ENCODE data around the gene SLC9A2. TPM values are rescaled to one million over a fixed set of nuclear protein-coding genes. Genes with fewer than 3 reads are reported as not detected.

The SLC9A2 gene
- total RNA-seq, 1 experiment from 2014 or later: 0.09 TPM

- CTCF ChIA-PET: interaction anchor here (0.6 to 2.6 kb wide), 3 partner anchors 59 to 1724 kb away, joined by 3 to 9 read pairs (median 3); partner anchors contain the start of gene SLC9A4
- BruUV-seq (replicated peaks): no TSS peak
- Mint-ChIP-seq H3K27me3 (ENCODE audit: insufficient read depth, unreplicated experiment) (no peaks in the 10 kb centered on the region), H3K4me1 (ENCODE audit: insufficient read depth, unreplicated experiment) (peaks cover 8% of the 10 kb centered on the region), H3K9me3 (ENCODE audit: unreplicated experiment) (peaks cover 10% of the 10 kb centered on the region), H3K27ac (ENCODE audit: low read depth, unreplicated experiment) (no peak overlapping the region), H3K4me3 (ENCODE audit: unreplicated experiment) (no peak overlapping the region), H3K36me3 (ENCODE audit: insufficient read depth, unreplicated experiment) (no peaks in the 10 kb centered on the region)
- TF ChIP-seq, protein P1, sequence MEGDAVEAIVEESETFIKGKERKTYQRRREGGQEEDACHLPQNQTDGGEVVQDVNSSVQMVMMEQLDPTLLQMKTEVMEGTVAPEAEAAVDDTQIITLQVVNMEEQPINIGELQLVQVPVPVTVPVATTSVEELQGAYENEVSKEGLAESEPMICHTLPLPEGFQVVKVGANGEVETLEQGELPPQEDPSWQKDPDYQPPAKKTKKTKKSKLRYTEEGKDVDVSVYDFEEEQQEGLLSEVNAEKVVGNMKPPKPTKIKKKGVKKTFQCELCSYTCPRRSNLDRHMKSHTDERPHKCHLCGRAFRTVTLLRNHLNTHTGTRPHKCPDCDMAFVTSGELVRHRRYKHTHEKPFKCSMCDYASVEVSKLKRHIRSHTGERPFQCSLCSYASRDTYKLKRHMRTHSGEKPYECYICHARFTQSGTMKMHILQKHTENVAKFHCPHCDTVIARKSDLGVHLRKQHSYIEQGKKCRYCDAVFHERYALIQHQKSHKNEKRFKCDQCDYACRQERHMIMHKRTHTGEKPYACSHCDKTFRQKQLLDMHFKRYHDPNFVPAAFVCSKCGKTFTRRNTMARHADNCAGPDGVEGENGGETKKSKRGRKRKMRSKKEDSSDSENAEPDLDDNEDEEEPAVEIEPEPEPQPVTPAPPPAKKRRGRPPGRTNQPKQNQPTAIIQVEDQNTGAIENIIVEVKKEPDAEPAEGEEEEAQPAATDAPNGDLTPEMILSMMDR (IDR thresholded peaks at IDR 0.05; ENCODE audit: unreplicated experiment): no peak
- POLR2A ChIA-PET: interaction anchor here (0.7 kb wide), 1 partner anchor 66 kb away, joined by 3 read pairs; no protein-coding TSS in a partner anchor
- no peak for DNase-seq (ENCODE audit: unreplicated experiment)
- intact Hi-C loops (cut with micrococcal nuclease): no loop called here
Observed at GRCh38 chr2:102674836-102675235, 55.5 kb downstream of the SLC9A2 start.

DNA sequence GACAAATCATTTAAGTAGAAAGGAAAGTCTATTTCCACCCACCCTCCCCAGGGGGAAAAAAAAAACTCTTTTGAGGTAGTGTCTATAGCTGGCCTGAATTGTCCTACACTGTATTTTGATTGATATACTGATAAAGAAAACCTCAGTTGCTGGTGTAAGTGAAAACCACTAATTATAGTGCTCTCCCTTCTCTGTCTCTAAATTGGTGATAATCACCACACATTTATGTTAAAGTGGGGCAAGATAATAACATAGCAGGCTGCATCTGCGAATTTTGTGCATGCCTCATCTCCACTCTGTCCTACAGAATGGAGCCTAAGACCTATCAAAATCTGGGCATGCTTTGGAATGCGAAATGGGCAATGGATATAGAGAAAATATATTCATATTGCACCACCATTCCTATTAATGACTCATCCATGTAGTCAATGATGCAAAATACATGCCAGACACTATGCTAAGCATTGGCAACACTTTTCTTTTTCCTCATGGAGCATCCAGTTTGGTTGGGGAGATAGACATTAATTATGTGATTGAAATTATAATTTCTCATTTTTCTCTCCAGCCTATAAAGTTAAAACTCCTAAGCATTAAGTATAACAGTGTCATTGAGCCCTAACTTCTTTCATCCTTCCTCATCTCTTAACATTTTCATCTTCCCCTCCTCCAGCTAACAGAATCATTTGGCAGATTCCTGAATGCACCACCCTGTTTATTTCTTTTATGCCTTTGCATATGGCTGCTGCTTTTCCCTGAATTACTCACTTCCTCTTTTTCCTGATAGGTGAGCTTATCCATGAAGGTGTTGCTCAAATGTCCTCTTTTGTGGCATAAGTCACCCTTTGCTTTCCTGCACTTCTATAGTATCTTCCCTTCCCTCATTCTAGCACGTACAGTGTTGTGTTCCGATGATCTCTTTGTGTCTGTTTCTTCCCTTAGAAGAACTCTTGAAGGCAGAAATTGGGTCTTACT, 58.2 kb downstream of the SLC9A2 start:
- peak; percentile 31 for DNase-seq (ENCODE audit: unreplicated experiment)
- H3K4me3 Mint-ChIP-seq (ENCODE audit: unreplicated experiment): no peak overlapping the region
- H3K27me3 Mint-ChIP-seq (ENCODE audit: insufficient read depth, unreplicated experiment): no peaks in the 10 kb centered on the region
- peaks cover 10% of the 10 kb centered on the region for H3K9me3 Mint-ChIP-seq (ENCODE audit: unreplicated experiment)
- POLR2A ChIA-PET: no interaction called here
- no peak overlapping the region for H3K27ac Mint-ChIP-seq (ENCODE audit: low read depth, unreplicated experiment)
- no peaks in the 10 kb centered on the region for H3K36me3 Mint-ChIP-seq (ENCODE audit: insufficient read depth, unreplicated experiment)
- peaks cover 8% of the 10 kb centered on the region for H3K4me1 Mint-ChIP-seq (ENCODE audit: insufficient read depth, unreplicated experiment)
- CTCF ChIA-PET: interaction anchor here (0.7 to 1.5 kb wide), 2 partner anchors 26 to 37 kb away, joined by 3 to 5 read pairs; no protein-coding TSS in a partner anchor
- no TSS peak for BruUV-seq (replicated peaks)
- intact Hi-C loops (cut with micrococcal nuclease): no loop called here
- TF ChIP-seq, protein P1 (IDR thresholded peaks at IDR 0.05; ENCODE audit: unreplicated experiment): no peak

DNA sequence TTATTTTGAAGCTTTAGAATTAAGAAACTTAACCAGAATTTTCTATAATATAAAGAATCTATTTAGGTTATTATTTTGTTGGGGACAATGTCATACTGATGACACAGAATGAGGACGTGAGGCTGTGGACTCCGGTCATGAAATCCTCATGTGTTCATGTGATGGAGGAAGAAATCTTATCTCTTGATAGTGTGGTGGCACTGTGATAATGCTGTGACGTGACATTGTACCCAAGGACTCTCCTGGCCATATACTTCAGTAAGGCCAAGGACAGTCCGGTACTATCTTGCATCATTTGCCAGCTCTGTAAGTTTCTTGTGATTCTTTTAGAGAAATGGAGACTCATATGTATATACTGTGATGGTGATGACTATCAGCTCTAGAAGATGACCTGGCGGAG, 59.1 kb downstream of the SLC9A2 start:
- Mint-ChIP-seq H3K27me3 (ENCODE audit: insufficient read depth, unreplicated experiment) (no peaks in the 10 kb centered on the region), H3K36me3 (ENCODE audit: insufficient read depth, unreplicated experiment) (no peaks in the 10 kb centered on the region), H3K4me3 (ENCODE audit: unreplicated experiment) (no peak overlapping the region), H3K27ac (ENCODE audit: low read depth, unreplicated experiment) (no peak overlapping the region), H3K9me3 (ENCODE audit: unreplicated experiment) (peaks cover 10% of the 10 kb centered on the region), H3K4me1 (ENCODE audit: insufficient read depth, unreplicated experiment) (peaks cover 8% of the 10 kb centered on the region)
- DNase-seq (ENCODE audit: unreplicated experiment): no peak
- TF ChIP-seq, protein P1 (IDR thresholded peaks at IDR 0.05; ENCODE audit: unreplicated experiment): no peak
- CTCF ChIA-PET: interaction anchor here (0.7 to 1.5 kb wide), 2 partner anchors 25 to 36 kb away, joined by 3 to 5 read pairs; no protein-coding TSS in a partner anchor
- BruUV-seq (replicated peaks): no TSS peak
- POLR2A ChIA-PET: no interaction called here
- intact Hi-C loops (cut with micrococcal nuclease): no loop called here

Measured in MCF 10A (cell line).